ENCODE data around the gene PGP.

Gene PGP

GRCh38 chr16:2237102-2237482, 22.5 kb upstream of the PGP start:
- DNase-seq = no peak

- DNase-seq = no peak
These were observed 21.9 kb upstream of the PGP start, which contains the start of gene DNASE1L2 for GRCh38 chr16:2236337-2237101. Gene DNASE1L2 (plus strand): TSS chr16:2236444. CDS start chr16:2236817, 373 bp downstream.

- no peak for DNase-seq
These were observed 21.2 kb upstream of the PGP start for GRCh38 chr16:2235695-2236336.

- no peak for DNase-seq
These were observed 20.6 kb upstream of the PGP start for GRCh38 chr16:2235234-2235651.

GRCh38 chr16:2234813-2235170, 20.2 kb upstream of the PGP start:
- DNase-seq = no peak

GRCh38 chr16:2233872-2234812, 19.5 kb upstream of the PGP start:
- no peak for DNase-seq

- no peak for DNase-seq
These were observed 18.6 kb upstream of the PGP start for GRCh38 chr16:2233046-2233775.

GRCh38 chr16:2232094-2232990, 17.7 kb upstream of the PGP start:
- DNase-seq = no peak

GRCh38 chr16:2231016-2231931, 16.6 kb upstream of the PGP start:
- DNase-seq = no peak

GRCh38 chr16:2230376-2230775, 15.7 kb upstream of the PGP start:
- DNase-seq = no peak

GRCh38 chr16:2229632-2230250, 15.1 kb upstream of the PGP start:
- no peak for DNase-seq

- no peak for DNase-seq
These were observed 14.5 kb upstream of the PGP start for GRCh38 chr16:2229091-2229490.

- DNase-seq = no peak
These were observed 13.7 kb upstream of the PGP start for GRCh38 chr16:2228161-2228824.

- DNase-seq = no peak
These were observed 12.3 kb upstream of the PGP start for GRCh38 chr16:2226918-2227317.

GRCh38 chr16:2226245-2226793, 11.7 kb upstream of the PGP start:
- DNase-seq = no peak

- DNase-seq = peak in 1 of 2 donors; percentile 26
These were observed 9.4 kb upstream of the PGP start for GRCh38 chr16:2223942-2224486.

GRCh38 chr16:2223221-2223941, 8.7 kb upstream of the PGP start, which contains the start of gene E4F1:
Gene E4F1 (plus strand): TSS chr16:2223591. CDS start chr16:2223614, 23 bp downstream.
- peak; percentile 99 for DNase-seq

GRCh38 chr16:2216330-2216729, 1.7 kb upstream of the PGP start:
- no peak for DNase-seq
